GM13976 (cell line): ENCODE results near the gene SLC26A11.

ENCODE experiments used
- DNase-seq: peaks from one replicate; pipeline ENCODE4 v3.0.0; 2012; ENCODE audit warnings: low spot score
- in situ Hi-C: fragments of 300-500 bp; cut with MboI; formaldehyde crosslinking; loops from one replicate; pipeline ENCODE4 v1.12.0; 2022; ENCODE audit warnings: low sequenced_read_pairs, mixed read lengths, inconsistent platforms; ENCODE audit not compliant: unreplicated experiment
- TF ChIP-seq, protein P1 (sequence below): IDR thresholded peaks from 2 replicates; pipeline ENCODE4 v1.5.1; 2012; ENCODE audit warnings: borderline replicate concordance, mild to moderate bottlenecking; ENCODE audit not compliant: insufficient read depth; ENCODE audit errors: extremely low read depth, missing control alignments, control extremely low read depth

The SLC26A11 gene

DNA sequence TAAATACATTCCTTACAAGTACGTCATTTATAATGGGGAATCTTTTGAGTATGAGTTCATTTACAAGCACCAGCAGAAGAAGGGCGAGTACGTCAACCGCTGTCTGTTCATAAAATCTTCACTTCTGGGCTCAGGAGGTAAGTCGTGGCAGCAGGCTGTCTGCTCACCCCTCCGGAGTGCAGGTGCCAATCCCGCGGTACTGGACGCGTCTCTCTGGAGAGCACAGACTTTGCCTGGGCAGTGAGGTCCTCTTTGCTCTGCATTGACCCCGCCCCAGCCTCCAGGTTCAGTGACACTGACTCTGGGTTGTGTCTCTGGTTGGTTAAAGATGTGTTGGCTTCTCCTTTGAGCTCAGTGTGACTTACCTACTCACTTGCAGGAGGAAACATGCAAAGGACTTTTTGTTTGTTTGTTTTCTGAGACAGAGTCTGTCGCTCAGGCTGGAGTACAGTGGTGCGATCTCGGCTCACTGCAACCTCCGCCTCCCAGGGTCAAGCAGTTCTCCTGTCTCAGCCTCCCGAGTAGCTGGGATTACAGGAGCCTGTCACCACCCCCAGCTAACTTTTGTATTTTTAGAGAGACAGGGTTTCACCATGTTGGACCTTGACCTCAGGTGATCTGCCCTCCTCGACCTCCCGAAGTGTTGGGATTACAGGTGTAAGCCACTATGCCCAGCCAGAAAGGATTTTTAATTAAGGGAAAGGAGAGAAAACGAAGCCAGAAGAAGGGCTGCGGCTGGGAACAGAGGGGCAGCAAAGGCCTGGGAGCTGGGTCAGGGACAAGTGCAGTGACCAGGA is 71.7 kb downstream of the SLC26A11 start:
- TF ChIP-seq, protein P1, sequence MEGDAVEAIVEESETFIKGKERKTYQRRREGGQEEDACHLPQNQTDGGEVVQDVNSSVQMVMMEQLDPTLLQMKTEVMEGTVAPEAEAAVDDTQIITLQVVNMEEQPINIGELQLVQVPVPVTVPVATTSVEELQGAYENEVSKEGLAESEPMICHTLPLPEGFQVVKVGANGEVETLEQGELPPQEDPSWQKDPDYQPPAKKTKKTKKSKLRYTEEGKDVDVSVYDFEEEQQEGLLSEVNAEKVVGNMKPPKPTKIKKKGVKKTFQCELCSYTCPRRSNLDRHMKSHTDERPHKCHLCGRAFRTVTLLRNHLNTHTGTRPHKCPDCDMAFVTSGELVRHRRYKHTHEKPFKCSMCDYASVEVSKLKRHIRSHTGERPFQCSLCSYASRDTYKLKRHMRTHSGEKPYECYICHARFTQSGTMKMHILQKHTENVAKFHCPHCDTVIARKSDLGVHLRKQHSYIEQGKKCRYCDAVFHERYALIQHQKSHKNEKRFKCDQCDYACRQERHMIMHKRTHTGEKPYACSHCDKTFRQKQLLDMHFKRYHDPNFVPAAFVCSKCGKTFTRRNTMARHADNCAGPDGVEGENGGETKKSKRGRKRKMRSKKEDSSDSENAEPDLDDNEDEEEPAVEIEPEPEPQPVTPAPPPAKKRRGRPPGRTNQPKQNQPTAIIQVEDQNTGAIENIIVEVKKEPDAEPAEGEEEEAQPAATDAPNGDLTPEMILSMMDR = no peak
- in situ Hi-C loops = no loop called here
- DNase-seq = no peak

DNA sequence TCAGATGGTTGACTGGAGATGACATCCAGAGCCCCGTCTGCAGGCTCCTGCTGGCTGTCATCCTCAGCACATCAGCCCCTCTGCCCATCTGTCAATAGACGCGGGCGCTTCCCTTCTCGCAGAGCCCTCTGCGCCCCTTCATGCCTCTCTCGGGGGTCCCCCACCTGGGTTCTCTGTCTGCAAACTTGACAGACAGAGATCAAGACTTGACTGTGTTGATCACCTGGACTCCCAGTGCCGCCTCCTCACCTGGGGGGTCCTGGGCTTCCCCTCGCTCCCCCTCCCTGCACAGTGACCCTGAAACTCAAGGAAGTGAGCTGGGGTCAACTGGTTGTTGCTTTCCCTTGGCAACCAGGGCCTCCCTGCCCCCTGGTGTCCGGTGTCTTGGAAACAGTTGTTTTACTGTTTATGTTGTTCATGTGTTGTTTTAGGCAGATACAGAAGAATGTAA is 72.3 kb downstream of the SLC26A11 start:
- TF ChIP-seq, protein P1 = no peak
- in situ Hi-C loops = no loop called here
- DNase-seq = no peak

DNA sequence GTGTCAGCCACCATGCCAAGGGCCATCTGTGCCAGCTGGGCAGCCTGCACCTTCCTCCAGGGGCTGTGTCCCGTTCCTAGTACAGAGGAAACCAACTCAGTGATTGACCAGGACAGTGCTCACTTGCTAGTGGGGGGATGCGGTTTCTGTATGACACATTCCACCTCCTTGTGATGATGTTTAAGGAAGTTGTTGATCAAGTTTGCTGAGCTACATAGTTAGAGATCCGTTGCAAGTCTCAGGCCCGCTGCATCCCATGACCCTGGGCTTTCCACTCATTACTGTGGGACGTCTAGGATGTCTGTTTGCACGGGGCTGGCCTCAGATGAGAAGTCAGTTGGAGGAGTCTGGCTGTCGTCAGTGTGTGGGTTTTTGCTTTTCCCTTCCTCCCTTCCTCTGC is 74.0 kb downstream of the SLC26A11 start:
- in situ Hi-C loops = no loop called here
- TF ChIP-seq, protein P1 = no peak
- no peak for DNase-seq

DNA sequence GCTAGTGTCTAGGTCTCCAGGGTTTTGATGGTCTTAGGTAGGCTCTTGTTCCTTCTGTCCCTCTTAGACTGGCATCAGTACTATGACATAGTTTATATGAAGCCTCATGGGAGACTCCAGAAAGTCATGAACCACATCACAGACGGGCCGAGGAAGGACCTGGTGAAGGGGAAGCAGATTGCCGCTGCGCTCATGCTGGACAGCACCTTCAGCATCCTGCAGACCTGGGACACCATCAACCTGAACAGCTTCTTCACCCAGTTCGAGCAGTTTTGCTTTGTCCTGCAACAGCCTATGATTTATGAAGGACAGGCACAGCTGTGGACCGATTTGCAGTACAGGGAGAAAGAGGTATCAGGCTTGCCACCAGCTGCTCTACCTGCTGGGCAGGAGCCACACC is 74.4 kb downstream of the SLC26A11 start:
- no peak for DNase-seq
- in situ Hi-C loops = no loop called here
- TF ChIP-seq, protein P1 = no peak

DNA sequence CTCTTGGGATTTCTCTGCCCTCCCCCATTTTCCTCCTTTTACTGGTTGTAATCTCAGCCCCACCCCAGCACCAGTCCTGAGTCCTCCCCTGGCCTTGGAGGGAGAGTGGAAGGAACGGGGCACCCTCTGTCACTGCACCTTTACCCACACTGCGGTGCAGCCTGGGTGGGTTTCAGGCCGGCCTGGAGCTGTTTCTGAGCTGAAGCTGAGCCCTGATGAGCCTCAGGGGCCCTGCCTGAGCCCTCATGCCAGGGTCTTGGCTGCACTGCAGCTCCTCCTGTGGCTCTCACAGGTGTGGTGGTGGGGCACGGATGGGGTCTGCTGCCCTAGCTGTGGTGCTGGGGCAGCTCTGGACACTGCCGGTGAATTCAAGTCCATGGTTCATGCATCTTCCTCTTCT is 74.9 kb downstream of the SLC26A11 start:
- DNase-seq = no peak
- in situ Hi-C loops = no loop called here
- TF ChIP-seq, protein P1 = no peak

DNA sequence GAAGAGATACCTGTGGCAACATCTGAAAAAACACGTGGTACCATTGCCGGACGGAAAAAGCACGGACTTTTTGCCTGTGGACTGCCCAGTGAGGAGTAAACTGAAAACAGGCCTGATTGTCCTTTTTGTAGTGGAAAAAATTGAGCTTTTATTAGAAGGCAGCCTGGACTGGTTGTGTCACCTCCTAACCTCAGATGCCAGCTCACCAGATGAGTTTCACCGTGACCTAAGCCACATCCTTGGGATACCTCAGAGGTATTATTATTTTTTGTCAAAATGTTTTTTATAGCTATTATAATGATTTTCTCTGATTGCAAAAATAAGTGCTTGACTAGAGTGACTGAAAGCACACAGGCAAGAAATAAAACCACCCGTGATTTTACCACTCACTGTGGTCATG is 75.3 kb downstream of the SLC26A11 start:
- DNase-seq = no peak
- TF ChIP-seq, protein P1 = no peak
- in situ Hi-C loops = no loop called here
